LNCaP clone FGC (cell line): ENCODE results near the gene GASK1A.
A peak's percentile ranks its signal among the peaks of the same experiment; 100 is the strongest.

ENCODE experiments used
- DNase-seq: peaks from one replicate; pipeline ENCODE4 v3.0.0-alpha.2; 2011; ENCODE audit warnings: low read depth
- H3K4me3 ChIP-seq: 2 replicates; pipeline ENCODE4 v1.5.1; 2011; ENCODE audit warnings: mild to moderate bottlenecking, low read depth, low read length, control low read depth
- TF ChIP-seq, protein P1 (sequence below): IDR thresholded peaks from 2 replicates; pipeline ENCODE4 v1.5.1; 2012; ENCODE audit warnings: mild to moderate bottlenecking; ENCODE audit not compliant: control insufficient read depth, insufficient read depth; ENCODE audit errors: extremely low read depth

GASK1A gene

DNA sequence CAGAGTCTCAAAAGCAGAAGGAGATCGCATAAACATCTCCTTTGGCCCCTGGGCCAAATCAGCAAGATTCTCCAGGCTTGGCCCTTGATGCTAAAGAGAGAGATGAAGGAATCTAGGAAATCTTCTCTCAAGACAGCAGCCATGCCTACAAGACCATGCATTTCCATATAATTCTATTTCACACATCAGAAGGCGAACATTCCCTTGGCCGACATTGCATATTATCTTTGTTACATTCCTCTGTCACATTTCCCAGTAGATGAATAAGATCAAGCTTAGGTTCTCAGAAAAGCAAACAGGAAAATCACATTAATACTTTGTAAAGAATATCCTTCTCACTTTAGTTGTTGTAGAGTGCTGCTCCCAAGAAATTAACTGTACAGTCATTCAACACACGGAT lies 21.3 kb downstream of the GASK1A start:
- H3K4me3 ChIP-seq: no peak overlapping the region
- no peak for DNase-seq
- TF ChIP-seq, protein P1, sequence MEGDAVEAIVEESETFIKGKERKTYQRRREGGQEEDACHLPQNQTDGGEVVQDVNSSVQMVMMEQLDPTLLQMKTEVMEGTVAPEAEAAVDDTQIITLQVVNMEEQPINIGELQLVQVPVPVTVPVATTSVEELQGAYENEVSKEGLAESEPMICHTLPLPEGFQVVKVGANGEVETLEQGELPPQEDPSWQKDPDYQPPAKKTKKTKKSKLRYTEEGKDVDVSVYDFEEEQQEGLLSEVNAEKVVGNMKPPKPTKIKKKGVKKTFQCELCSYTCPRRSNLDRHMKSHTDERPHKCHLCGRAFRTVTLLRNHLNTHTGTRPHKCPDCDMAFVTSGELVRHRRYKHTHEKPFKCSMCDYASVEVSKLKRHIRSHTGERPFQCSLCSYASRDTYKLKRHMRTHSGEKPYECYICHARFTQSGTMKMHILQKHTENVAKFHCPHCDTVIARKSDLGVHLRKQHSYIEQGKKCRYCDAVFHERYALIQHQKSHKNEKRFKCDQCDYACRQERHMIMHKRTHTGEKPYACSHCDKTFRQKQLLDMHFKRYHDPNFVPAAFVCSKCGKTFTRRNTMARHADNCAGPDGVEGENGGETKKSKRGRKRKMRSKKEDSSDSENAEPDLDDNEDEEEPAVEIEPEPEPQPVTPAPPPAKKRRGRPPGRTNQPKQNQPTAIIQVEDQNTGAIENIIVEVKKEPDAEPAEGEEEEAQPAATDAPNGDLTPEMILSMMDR: no peak

GRCh38 chr3:43001094-43001553 lies 22.0 kb downstream of the GASK1A start:
- H3K4me3 ChIP-seq: no peak overlapping the region
- DNase-seq: peak; percentile 82
- TF ChIP-seq, protein P1: no peak

DNA sequence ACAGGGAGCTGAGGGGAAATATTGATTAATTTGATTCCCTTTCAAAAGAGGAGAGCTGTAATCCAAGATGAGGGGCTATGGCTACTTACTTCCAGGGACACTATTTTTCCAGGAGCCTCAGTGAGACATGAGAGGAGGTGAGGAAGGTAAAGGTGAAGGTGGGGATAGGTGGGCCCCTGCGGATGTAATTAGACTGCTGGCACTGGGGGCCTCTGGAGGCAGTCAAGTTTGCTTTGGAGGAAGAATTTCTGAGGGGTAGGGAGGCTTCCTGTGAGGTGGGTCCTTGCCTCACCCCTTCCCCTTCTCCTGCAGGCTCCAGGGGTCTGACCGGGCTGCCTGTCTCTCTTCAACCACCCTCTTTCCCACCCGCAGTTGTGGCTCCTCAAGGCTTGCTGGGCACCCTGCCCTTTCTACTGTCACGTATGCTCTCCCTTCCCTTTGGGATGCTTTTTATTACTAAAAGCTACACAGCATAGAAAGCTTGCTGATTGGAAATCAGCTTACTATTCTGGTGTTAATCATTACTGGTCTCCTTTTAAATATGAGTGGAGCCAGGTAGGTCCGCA lies 22.5 kb downstream of the GASK1A start:
- no peak for DNase-seq
- TF ChIP-seq, protein P1: no peak
- H3K4me3 ChIP-seq: no peak overlapping the region

GRCh38 chr3:43004282-43004681 lies 25.2 kb downstream of the GASK1A start:
- no peak for DNase-seq
- TF ChIP-seq, protein P1: no peak
- no peak overlapping the region for H3K4me3 ChIP-seq

DNA sequence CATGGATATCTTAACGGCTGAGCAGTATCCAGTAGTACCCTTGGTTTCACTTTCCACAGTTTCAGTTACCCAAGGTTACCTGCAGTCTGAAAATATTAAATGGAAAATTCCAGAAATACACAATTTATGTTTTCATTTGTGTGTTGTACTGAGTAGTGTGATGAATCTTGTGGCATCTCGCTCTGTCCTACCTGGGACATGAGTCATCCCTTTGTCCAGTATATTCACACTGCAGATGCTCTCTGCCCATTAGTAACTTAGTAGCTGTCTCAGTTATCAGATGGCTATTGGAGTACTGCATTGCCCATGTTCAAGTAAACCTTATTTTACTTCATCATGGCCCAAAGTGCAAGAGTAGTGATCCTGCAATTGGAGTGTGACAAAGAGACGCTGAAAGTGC lies 26.1 kb downstream of the GASK1A start:
- TF ChIP-seq, protein P1: no peak
- H3K4me3 ChIP-seq: no peak overlapping the region
- no peak for DNase-seq

DNA sequence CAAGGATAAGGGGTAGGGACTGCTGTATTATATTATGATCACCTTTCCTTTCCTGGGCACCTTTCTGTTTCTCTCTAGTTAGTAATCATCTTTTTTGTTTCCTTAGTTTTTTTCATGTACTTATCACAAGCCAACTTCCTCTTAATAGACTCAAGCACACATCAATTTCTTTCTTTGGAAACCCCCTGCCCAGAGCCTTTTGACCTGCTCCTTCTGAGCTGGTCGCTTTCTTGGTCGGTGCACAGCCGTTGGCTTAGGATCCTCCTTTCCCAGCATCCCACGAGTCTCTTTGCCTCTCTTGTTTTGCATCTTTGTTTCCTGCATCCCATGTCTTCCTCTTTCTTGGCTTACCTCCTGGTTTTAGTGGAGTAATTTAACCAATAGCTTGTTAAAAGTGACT lies 26.9 kb downstream of the GASK1A start:
- H3K4me3 ChIP-seq: no peak overlapping the region
- DNase-seq: no peak
- TF ChIP-seq, protein P1: no peak

DNA sequence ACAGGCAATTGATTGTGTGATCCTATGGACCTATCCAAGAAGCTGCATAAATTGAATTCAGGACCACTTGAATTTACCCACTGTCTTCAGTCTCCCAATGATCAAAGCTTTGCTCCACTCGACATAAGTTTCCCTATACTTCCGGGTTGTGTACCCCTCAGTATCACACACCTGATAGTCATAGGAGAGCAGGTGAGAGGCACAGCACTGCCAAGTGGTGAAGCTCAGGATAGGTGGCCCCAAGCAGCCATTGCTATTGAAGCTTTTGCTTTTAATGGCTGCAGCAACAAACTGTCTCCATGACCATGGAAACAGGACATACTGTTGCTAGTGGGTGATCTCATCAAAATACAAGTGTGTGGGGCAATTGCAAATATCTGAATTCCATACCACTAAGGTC lies 27.7 kb downstream of the GASK1A start:
- TF ChIP-seq, protein P1: no peak
- no peak overlapping the region for H3K4me3 ChIP-seq
- no peak for DNase-seq
